GM18517 (cell line): ENCODE measurements around the gene GGT6.

Source experiments
- ATAC-seq: cut with Tn5 transposase; IDR thresholded peaks from one replicate; pipeline ENCODE4 v1.9.1; 2021; ENCODE audit warnings: mild to moderate bottlenecking, moderate library complexity; ENCODE audit not compliant: unreplicated experiment

The GGT6 gene

GRCh38 chr17:4576729-4577322, 16.4 kb upstream of the GGT6 start:
- no peak for ATAC-seq

- ATAC-seq: no peak
Measured at GRCh38 chr17:4576161-4576558, 15.8 kb upstream of the GGT6 start.

- no peak for ATAC-seq
Measured at GRCh38 chr17:4574448-4575045, 14.2 kb upstream of the GGT6 start.

GRCh38 chr17:4573669-4574068, 13.3 kb upstream of the GGT6 start:
- no peak for ATAC-seq

GRCh38 chr17:4573115-4573514, 12.7 kb upstream of the GGT6 start:
- ATAC-seq: no peak

GRCh38 chr17:4572131-4572530, 11.8 kb upstream of the GGT6 start:
- no peak for ATAC-seq

- no peak for ATAC-seq
Measured at GRCh38 chr17:4569591-4569990, 9.2 kb upstream of the GGT6 start.

GRCh38 chr17:4566785-4567184, 6.4 kb upstream of the GGT6 start:
- no peak for ATAC-seq

GRCh38 chr17:4565209-4566141, 5.1 kb upstream of the GGT6 start:
- ATAC-seq: no peak

- ATAC-seq: no peak
Measured at GRCh38 chr17:4562015-4562969, 1.9 kb upstream of the GGT6 start.

GRCh38 chr17:4560837-4561256, 470 bp upstream of the GGT6 start:
- ATAC-seq: no peak

GRCh38 chr17:4559966-4560365, 411 bp downstream of the GGT6 start:
- no peak for ATAC-seq

GRCh38 chr17:4559139-4559791, 1.1 kb downstream of the GGT6 start:
- no peak for ATAC-seq

- no peak for ATAC-seq
Measured at GRCh38 chr17:4558347-4558971, 1.9 kb downstream of the GGT6 start.

GRCh38 chr17:4557626-4558346, 2.6 kb downstream of the GGT6 start:
- ATAC-seq: no peak

- no peak for ATAC-seq
Measured at GRCh38 chr17:4556996-4557395, 3.4 kb downstream of the GGT6 start.

- ATAC-seq: no peak
Measured at GRCh38 chr17:4555873-4556759, 4.3 kb downstream of the GGT6 start.
